Measurements from ENCODE around the gene PITX3.

PITX3 gene

DNA sequence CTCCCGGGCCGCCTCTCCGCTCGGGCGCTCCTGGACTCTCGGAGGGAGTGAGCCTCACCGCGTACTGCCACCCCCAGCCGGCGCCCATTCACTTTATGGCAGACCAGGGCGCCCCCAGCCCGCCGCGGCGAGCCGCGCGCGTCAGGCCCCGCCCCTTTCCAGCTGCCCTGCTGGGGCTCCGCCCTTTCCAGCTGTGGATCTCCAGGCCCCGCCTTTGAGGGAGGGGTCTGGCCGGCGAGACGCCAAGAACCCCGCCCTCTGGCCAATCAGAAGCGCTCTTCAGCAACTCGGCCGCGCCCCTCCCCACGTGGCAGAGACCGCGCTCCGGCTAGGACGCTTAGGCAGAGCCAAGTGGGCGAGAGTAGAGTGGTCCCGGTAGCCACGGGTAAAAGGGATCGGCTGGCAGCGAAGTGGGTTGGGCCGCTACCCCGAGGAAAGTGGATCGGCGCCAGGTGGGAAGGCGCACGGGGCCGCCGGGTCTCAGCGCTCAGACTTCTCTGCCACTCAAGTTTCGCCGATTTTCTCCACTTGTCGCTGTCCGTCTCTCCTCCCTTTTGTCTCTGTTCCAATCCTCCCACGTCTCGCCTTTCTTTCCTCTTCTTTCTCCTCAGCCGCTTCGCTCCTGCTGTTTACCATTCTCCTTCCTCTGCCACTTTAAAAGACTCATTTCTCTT is at the start of gene PITX3:
Gene PITX3 (minus strand): TSS at position 69 of the 674 bp plus-strand sequence. CDS start 9,432 bp downstream, outside the sequence.
- DNase-seq (ENCODE audit: low read depth in 2 of 2) = peak; percentile 75 to 78

DNA sequence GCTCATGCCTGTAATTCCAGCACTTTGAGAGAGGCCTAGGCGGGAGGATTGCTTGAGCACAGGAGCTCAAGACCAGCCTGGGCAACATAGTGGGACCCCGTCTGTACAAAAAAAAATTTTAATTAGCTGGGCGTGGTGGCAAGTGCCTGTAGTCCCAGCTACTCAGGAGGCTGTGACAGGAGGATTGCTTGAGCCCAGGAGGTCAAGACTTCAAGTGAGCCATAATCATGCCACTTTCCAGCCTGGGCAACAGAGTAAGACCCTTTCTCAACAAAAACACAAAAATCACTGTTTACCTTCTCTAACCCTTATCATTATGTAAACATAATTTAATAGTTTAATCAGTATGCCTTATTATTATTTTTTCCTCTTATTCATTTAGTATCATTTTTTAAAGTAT is 48.5 kb upstream of the PITX3 start:
- DNase-seq (ENCODE audit: low read depth in 2 of 2) = no peak

GRCh38 chr10:102289356-102289755 is 48.0 kb upstream of the PITX3 start:
- no peak for DNase-seq (ENCODE audit: low read depth in 2 of 2)

GRCh38 chr10:102287991-102288390 is 46.7 kb upstream of the PITX3 start:
- no peak for DNase-seq (ENCODE audit: low read depth in 2 of 2)

DNA sequence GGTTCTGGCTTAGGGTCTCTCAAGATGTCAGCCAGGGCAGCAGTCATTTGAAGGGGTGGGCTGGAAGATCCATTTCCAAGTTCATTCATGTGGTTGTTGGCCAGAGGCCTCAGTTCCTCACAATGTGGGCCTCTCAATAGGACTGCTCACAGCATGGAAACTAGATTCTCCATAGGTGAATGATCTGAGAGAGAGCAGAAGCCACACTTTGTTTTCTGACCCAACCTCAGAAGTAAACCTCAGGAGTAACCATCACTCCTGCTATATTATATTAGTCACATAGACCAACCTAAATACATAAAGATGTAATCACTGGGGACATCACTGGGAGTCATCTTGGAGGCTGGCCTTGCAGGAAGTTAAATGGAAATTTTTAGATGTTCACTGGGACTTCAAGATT is 46.2 kb upstream of the PITX3 start:
- DNase-seq (ENCODE audit: low read depth in 2 of 2) = no peak

DNA sequence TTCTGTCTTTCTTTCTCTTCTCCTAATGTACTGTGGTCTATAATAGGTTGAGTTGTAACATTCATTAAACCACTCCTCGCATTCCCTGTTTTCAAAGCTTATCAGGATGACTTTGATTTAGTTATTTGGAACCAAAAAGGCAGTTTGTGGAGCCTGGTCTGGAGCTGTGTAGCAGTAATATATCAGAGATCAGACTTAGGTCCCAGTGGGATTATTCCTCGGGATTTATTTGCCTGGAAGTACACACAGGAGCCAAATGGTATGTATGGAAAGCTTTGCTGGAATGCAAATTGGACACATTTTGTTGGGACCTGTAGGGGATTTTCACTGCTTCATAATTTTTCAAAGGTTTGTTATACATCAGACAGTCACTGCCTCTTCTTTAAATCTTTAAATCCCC is 44.9 kb upstream of the PITX3 start:
- DNase-seq (ENCODE audit: low read depth in 2 of 2) = no peak

DNA sequence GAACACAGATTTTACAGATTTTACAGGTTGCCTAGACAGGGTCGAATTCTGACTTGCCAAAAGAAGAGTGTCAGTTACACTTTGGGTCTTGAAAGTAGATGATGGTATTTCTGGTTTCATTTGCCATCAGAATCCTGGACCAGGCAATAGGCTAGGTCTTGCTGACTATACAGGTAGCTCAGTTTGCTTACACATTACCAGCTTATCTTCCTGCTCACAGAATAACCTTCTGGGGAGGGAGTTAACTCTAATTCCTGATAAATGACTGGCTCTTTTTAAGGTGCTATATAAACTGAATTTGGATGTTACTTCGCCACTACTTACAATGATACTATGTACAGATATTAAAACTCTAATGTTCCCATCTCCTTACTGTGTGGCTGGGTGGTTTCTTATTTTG is 43.8 kb upstream of the PITX3 start:
- no peak for DNase-seq (ENCODE audit: low read depth in 2 of 2)

GRCh38 chr10:102284531-102284930 is 43.2 kb upstream of the PITX3 start:
- no peak for DNase-seq (ENCODE audit: low read depth in 2 of 2)

DNA sequence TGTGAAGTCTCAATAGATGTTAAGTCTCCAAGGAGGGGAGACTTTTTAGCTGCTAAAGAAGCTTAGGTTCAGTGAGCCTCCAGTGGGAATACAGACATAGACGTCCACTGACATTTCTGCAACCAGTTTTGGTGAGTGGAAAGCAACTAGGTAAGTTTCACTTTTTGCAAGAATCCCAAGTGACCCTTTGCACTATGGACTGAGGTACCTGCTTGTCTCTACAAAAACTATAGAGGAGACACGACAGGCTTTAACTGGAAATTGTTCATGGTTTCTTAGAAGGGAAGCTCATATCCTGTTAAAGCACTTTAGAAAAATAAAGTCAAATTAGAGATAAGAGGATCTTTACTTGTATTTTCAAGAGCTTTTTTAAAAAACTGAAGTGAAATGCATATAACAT is 42.6 kb upstream of the PITX3 start:
- DNase-seq (ENCODE audit: low read depth in 2 of 2) = no peak

- DNase-seq (ENCODE audit: low read depth in 2 of 2) = no peak
Observed at GRCh38 chr10:102283488-102283887, 42.2 kb upstream of the PITX3 start.

- DNase-seq (ENCODE audit: low read depth in 2 of 2) = no peak
Observed at GRCh38 chr10:102281102-102281487, 39.8 kb upstream of the PITX3 start.

DNA sequence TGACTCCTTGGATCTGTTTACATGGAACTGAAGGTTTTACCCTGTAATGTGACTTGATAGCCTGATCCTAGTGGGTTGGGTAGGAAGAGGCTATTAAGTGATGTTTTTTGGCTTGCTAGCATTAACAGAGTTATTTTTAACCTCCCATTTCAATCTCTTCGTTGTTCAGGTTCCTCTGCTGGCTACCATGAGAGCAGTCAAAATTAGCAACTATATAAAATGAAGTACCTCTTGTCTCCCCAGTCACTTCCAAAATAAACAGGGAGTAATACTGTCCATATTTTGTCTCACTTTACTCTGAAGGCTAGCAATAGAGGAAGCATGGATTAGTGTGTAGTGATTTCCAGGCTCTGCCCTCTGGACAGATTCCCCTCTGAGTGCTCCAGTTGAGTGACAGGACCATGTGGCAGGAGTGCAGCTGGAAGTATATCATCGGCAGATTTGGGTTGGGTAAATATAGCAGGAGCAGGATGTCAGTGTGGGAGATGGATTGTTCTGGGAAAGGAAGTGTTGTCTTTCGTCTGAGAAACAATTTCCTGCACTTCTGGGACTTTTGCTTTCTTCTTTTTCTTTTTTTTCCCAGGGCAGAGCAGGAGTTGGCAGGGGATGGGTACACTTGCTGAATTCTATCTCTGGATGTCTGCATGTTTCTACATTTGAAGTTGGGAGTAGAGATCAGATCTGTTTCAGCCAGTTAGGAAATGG is 39.2 kb upstream of the PITX3 start:
- no peak for DNase-seq (ENCODE audit: low read depth in 2 of 2)

DNA sequence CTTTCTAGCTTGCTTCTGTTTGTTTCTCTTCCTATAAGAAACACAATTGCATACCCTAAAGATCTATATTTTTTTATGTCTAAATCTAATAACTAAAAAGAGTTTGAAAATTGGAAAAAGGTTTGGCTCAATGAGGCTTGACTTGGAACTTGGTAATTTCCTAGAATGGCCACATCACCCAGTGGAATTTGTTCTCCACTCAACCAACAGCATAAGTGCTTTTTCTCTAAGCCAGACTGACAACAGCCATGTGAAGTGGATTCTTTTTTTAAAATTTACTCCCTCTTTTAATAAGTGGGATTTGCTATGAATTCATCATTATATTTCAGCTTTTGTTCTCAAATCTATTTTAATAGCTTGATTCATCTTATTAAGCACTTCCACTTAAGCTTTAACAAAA is 37.8 kb upstream of the PITX3 start:
- no peak for DNase-seq (ENCODE audit: low read depth in 2 of 2)

DNA sequence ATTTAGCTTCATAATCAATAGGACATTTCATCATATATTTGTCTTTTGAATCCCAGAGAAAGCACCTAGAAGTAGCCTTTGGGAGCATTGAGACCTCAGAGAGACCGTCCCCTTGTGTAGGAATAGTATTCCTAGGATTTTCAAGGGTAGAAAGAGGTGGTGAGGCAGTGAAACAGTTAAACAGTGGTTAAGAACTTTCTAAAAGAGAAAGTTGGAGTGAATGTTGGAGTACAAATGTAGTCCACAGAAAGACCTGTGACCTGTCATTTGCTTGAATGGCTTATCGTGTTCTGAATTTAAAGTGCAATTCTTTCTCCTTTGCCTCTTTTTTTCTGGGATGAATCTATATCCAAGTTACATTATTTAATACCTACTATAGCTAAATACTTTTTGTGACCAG is 34.0 kb upstream of the PITX3 start:
- DNase-seq (ENCODE audit: low read depth in 2 of 2) = no peak

DNA sequence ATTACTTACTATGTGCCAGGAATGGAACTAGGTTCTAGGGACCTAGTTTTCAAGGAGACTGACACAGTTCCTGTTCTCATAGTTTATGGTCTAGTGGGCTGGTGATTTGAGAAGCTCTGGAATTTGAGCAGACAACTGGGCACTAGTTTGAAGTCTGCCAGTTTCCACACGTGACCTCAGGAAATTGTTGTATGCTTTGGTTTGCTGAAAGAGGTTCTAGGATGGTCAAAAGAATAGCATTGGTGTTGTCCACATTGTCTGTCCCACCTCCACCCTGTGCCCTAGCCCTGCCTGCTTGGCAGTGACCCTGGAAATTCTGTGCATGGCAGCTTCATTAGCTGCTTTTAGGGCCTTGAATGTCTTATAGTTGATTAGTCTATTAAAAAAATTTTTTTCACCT is 32.8 kb upstream of the PITX3 start:
- no peak for DNase-seq (ENCODE audit: low read depth in 2 of 2)

DNA sequence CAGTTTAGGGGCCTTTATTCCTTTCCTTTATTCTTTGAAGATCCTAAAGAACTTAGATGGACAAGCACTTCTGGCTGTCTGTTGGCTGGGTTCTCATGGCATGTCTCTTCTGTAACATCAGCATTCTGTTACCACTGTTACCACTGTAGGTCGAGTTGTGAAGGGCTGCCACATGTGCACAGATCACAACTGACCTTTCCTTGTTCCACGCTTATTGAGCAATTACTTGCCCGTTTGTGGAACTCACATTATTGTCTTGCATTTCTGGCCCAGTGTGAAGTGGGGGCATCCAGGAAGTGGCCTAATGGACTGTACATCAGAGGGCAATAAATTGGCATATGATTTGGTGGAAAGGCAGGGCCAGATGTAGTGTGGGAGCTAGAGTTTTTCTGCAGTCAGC is 27.7 kb upstream of the PITX3 start:
- no peak for DNase-seq (ENCODE audit: low read depth in 2 of 2)

GRCh38 chr10:102268375-102268888 is 27.1 kb upstream of the PITX3 start:
- no peak for DNase-seq (ENCODE audit: low read depth in 2 of 2)

DNA sequence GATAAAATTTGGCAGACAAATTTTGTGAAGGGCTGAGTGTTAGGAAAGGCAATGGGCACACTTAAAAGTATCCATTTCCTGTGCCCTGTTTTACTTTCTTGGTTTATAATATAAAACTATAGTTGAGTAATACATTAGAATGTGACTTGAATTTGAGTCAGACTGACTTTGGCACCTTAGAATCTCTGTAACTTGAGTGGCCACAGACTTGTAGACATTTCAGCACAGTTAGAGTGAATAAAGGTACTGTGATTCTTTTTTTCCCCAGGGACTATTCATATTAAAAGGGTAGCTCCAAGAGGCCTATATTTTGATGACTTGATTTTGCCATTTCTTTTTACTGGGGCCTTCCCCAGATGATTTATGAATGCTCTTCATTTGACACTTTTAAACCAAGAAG is 26.4 kb upstream of the PITX3 start:
- no peak for DNase-seq (ENCODE audit: low read depth in 2 of 2)

- no peak for DNase-seq (ENCODE audit: low read depth in 2 of 2)
Observed at GRCh38 chr10:102266670-102267069, 25.4 kb upstream of the PITX3 start.

GRCh38 chr10:102264371-102264770 is 23.1 kb upstream of the PITX3 start:
- DNase-seq (ENCODE audit: low read depth in 2 of 2) = no peak

DNA sequence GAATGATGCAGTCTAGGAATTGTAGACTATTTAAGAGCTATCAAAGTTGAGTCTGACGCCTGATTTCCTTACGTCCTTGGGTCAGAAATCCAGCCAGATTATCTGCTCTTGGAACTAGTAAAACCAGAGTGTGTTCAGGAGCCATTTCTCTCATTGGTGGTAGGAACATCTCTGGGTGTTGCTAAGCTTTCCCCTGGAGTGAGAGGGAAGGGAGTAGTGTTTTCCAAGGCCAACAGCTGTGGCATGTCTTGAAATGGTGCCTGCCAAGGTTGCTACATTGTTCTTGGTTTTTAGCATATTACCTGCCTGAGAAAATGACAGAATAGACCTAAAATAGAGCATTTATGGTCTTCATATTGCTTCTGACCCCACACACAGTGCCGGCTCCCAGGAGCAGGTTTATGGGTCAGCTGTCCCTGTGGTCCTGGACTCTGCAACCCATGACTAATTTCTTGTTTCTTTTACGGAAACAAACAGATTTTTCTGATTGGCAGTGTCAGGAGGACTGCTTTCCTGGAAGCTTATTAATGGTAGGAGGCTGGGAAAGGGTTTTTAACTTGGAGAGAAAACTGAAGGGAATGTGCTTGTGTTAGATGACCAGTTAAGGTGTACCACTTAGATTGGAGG is 21.5 kb upstream of the PITX3 start:
- no peak for DNase-seq (ENCODE audit: low read depth in 2 of 2)

DNA sequence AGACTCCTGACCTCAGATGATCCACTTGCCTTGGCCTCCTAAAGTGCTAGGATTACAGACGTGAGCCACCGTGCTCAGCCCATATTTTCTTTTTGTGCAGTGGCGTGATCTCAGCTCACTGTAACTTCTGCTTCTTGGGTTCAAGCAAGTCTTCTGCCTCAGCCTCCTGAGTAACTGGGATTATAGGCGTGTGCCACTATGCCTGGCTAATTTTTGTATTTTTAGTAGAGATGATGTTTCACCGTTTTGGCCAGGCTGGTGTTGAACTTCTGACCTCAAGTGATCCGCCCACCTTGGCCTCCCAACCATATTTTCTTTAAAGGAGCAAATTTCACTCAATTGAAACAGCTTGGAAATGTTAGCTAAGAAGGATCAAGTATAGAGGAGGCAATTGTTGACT is 20.5 kb upstream of the PITX3 start:
- no peak for DNase-seq (ENCODE audit: low read depth in 2 of 2)

GRCh38 chr10:102261196-102261595 is 19.9 kb upstream of the PITX3 start:
- DNase-seq (ENCODE audit: low read depth in 2 of 2) = no peak
